DOHH2 (cell line): ENCODE measurements around the gene TBL1XR1.

Experiments used
- H3F3A ChIP-seq: fragments of 200-600 bp; sonication (generic), shearing (Covaris generic); 2 replicates; pipeline ENCODE4 v1.6.0; 2016; ENCODE audit warnings: antibody characterized with exemption, mild to moderate bottlenecking; ENCODE audit not compliant: control insufficient read depth, insufficient read depth
- H3K27ac ChIP-seq: fragments of 200-600 bp; sonication (generic); 2 replicates; pipeline ENCODE4 v1.5.1; 2014; ENCODE audit warnings: low read depth, mild to moderate bottlenecking, low read length, moderate library complexity
- H3K27me3 ChIP-seq: fragments of 200-600 bp; sonication (generic); 2 replicates; pipeline ENCODE4 v1.6.1; 2014; ENCODE audit warnings: mild to moderate bottlenecking, low read length, mixed read lengths; ENCODE audit not compliant: control insufficient read depth
- H3K36me3 ChIP-seq: fragments of 200-600 bp; sonication (generic); 2 replicates; pipeline ENCODE4 v1.6.1; 2014; ENCODE audit warnings: mild to moderate bottlenecking, low read length, moderate library complexity, mixed read lengths; ENCODE audit not compliant: control insufficient read depth
- H3K4me1 ChIP-seq: fragments of 200-600 bp; sonication (generic); 2 replicates; pipeline ENCODE4 v1.6.1; 2014; ENCODE audit warnings: mild to moderate bottlenecking, low read length, mixed read lengths; ENCODE audit not compliant: control insufficient read depth
- H3K4me2 ChIP-seq: fragments of 200-600 bp; sonication (generic); 2 replicates; pipeline ENCODE4 v1.6.0; 2014; ENCODE audit warnings: mild to moderate bottlenecking, low read length, moderate library complexity
- H3K4me3 ChIP-seq: fragments of 200-600 bp; sonication (generic); 2 replicates; pipeline ENCODE4 v1.5.1; 2014; ENCODE audit warnings: mild to moderate bottlenecking, low read length, mixed read lengths
- H3K79me2 ChIP-seq: fragments of 200-600 bp; sonication (generic); 2 replicates; pipeline ENCODE4 v1.6.1; 2014; ENCODE audit warnings: mild to moderate bottlenecking, low read length, mixed read lengths; ENCODE audit not compliant: control insufficient read depth
- H3K9me2 ChIP-seq: fragments of 200-600 bp; sonication (generic); replicated peaks from 2 replicates; pipeline ENCODE4 v1.6.1; 2014; ENCODE audit warnings: mild to moderate bottlenecking, low read length, mixed read lengths; ENCODE audit not compliant: control insufficient read depth
- H3K9me3 ChIP-seq: fragments of 200-600 bp; sonication (generic); 2 replicates; pipeline ENCODE4 v1.6.1; 2014; ENCODE audit warnings: antibody characterized with exemption, low read length, mixed read lengths; ENCODE audit not compliant: control insufficient read depth, insufficient read depth
- H4K20me1 ChIP-seq: fragments of 200-600 bp; sonication (generic); 2 replicates; pipeline ENCODE4 v1.6.0; 2014; ENCODE audit warnings: low read depth, mild to moderate bottlenecking, antibody characterized with exemption, low read length, moderate library complexity; ENCODE audit not compliant: control insufficient read depth, insufficient read depth
- EZH2phosphoT487 ChIP-seq: fragments of 200-600 bp; sonication (generic); IDR thresholded peaks from 2 replicates; pipeline ENCODE4 v1.6.1; 2017; ENCODE audit warnings: borderline replicate concordance, mild to moderate bottlenecking, antibody characterized with exemption, low read length, moderate library complexity, mixed read lengths
- TF ChIP-seq, protein P1 (sequence below): fragments of 200-600 bp; sonication (generic); IDR thresholded peaks from one replicate; pipeline ENCODE4 v1.5.1; 2014; ENCODE audit warnings: antibody characterized with exemption, mild to moderate bottlenecking, low read depth, low read length; ENCODE audit not compliant: poor library complexity, severe bottlenecking

Gene TBL1XR1

GRCh38 chr3:177131927-177132636 lies 65.2 kb downstream of the TBL1XR1 start:
- TF ChIP-seq EZH2phosphoT487 = no peak
- TF ChIP-seq, protein P1, sequence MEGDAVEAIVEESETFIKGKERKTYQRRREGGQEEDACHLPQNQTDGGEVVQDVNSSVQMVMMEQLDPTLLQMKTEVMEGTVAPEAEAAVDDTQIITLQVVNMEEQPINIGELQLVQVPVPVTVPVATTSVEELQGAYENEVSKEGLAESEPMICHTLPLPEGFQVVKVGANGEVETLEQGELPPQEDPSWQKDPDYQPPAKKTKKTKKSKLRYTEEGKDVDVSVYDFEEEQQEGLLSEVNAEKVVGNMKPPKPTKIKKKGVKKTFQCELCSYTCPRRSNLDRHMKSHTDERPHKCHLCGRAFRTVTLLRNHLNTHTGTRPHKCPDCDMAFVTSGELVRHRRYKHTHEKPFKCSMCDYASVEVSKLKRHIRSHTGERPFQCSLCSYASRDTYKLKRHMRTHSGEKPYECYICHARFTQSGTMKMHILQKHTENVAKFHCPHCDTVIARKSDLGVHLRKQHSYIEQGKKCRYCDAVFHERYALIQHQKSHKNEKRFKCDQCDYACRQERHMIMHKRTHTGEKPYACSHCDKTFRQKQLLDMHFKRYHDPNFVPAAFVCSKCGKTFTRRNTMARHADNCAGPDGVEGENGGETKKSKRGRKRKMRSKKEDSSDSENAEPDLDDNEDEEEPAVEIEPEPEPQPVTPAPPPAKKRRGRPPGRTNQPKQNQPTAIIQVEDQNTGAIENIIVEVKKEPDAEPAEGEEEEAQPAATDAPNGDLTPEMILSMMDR = no peak
- H3K79me2 ChIP-seq = peaks cover 99% of the 10 kb centered on the region
- peaks cover 43% of the 10 kb centered on the region for H4K20me1 ChIP-seq
- no peaks in the 10 kb centered on the region for H3K27me3 ChIP-seq
- H3K4me2 ChIP-seq = no peak overlapping the region
- 0 out of 2 replicates have a peak, but pooled peaks cover 5% of the 10 kb centered on the region for H3F3A ChIP-seq
- peaks cover 44% of the 10 kb centered on the region for H3K36me3 ChIP-seq
- H3K4me3 ChIP-seq = no peak overlapping the region
- no peak overlapping the region for H3K27ac ChIP-seq
- no peaks in the 10 kb centered on the region for H3K9me2 ChIP-seq
- no peaks in the 10 kb centered on the region for H3K4me1 ChIP-seq
- no peaks in the 10 kb centered on the region for H3K9me3 ChIP-seq

DNA sequence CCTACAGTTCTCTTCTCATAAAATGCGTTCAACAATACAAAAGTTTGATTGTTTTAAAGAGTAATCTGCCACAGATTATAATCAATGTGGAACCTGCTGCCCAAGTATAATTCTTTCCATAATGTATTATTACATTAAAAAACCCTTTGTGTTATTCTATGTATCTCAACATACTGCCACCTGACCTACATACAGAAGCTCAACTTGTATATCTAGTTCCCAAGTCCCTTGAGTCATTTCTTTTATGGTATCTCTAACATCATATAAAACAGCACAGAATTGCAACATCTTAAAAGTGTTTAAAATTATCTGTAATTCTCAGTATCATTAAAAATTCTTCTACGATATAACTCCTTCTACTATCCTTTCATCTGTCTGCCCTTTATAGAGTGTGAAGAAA lies 70.3 kb downstream of the TBL1XR1 start:
- peaks cover 41% of the 10 kb centered on the region for H4K20me1 ChIP-seq

GRCh38 chr3:177126015-177126773 lies 71.1 kb downstream of the TBL1XR1 start:
- no peaks in the 10 kb centered on the region for H3K27me3 ChIP-seq
- peaks cover 100% of the 10 kb centered on the region for H3K79me2 ChIP-seq
- 0 out of 2 replicates have a peak, but pooled peaks cover 5% of the 10 kb centered on the region for H3F3A ChIP-seq
- H3K36me3 ChIP-seq = peaks cover 16% of the 10 kb centered on the region
- H4K20me1 ChIP-seq = peaks cover 39% of the 10 kb centered on the region
- TF ChIP-seq EZH2phosphoT487 = no peak
- TF ChIP-seq, protein P1 = no peak
- no peak overlapping the region for H3K27ac ChIP-seq
- no peaks in the 10 kb centered on the region for H3K9me2 ChIP-seq
- no peaks in the 10 kb centered on the region for H3K9me3 ChIP-seq
- no peak overlapping the region for H3K4me3 ChIP-seq
- H3K4me2 ChIP-seq = no peak overlapping the region
- H3K4me1 ChIP-seq = peaks cover 30% of the 10 kb centered on the region

More for the DNA sequence above, 70.3 kb downstream of the TBL1XR1 start:
- peaks cover 100% of the 10 kb centered on the region for H3K79me2 ChIP-seq
- no peak overlapping the region for H3K27ac ChIP-seq
- TF ChIP-seq, protein P1 = no peak
- no peak for TF ChIP-seq EZH2phosphoT487
- peaks cover 23% of the 10 kb centered on the region for H3K36me3 ChIP-seq
- 0 out of 2 replicates have a peak, but pooled peaks cover 5% of the 10 kb centered on the region for H3F3A ChIP-seq
- H3K27me3 ChIP-seq = no peaks in the 10 kb centered on the region
- no peaks in the 10 kb centered on the region for H3K9me3 ChIP-seq
- H3K4me1 ChIP-seq = peaks cover 24% of the 10 kb centered on the region
- no peak overlapping the region for H3K4me3 ChIP-seq
- H3K4me2 ChIP-seq = no peak overlapping the region
- no peaks in the 10 kb centered on the region for H3K9me2 ChIP-seq
